Urothelium cell line (cell line): Measurements from ENCODE around the gene C19orf81.
A peak's percentile ranks its signal among the peaks of the same experiment; 100 is the strongest.

Source experiments
- DNase-seq: peaks from one replicate; pipeline ENCODE4 v3.0.0; 2011; ENCODE audit warnings: low spot score, mixed read lengths
- FAIRE-seq: peaks from 2 replicates; lab custom pipeline; 2011; peaks lifted over from hg19 to GRCh38; lab: Jason Lieb, UNC

Gene C19orf81

GRCh38 chr19:50676625-50677197 is 27.5 kb downstream of the C19orf81 start:
- DNase-seq (no peak), FAIRE-seq (no peak)

- DNase-seq (no peak), FAIRE-seq (no peak)
Measured at GRCh38 chr19:50677636-50678035, 28.4 kb downstream of the C19orf81 start.

- FAIRE-seq (no peak), DNase-seq (no peak)
Measured at GRCh38 chr19:50678323-50678722, 29.1 kb downstream of the C19orf81 start.

- FAIRE-seq = no peak
Measured at GRCh38 chr19:50679177-50680125, 30.2 kb downstream of the C19orf81 start.

GRCh38 chr19:50686310-50687032 is 37.2 kb downstream of the C19orf81 start:
- FAIRE-seq (no peak), DNase-seq (no peak)

More at GRCh38 chr19:50679177-50680125, 30.2 kb downstream of the C19orf81 start:
- peak; percentile 98 for DNase-seq

- DNase-seq = no peak
- FAIRE-seq = no peak
Measured at GRCh38 chr19:50688766-50689165, 39.5 kb downstream of the C19orf81 start.

GRCh38 chr19:50690439-50690838 is 41.2 kb downstream of the C19orf81 start:
- no peak for DNase-seq
- no peak for FAIRE-seq

GRCh38 chr19:50693064-50693975 is 44.1 kb downstream of the C19orf81 start:
- no peak for DNase-seq
- no peak for FAIRE-seq

- DNase-seq (no peak), FAIRE-seq (no peak)
Measured at GRCh38 chr19:50694815-50695145, 45.5 kb downstream of the C19orf81 start.

GRCh38 chr19:50695251-50696093 is 46.2 kb downstream of the C19orf81 start:
- DNase-seq (peak; percentile 71), FAIRE-seq (no peak)

- DNase-seq (no peak), FAIRE-seq (no peak)
Measured at GRCh38 chr19:50696094-50696483, 46.8 kb downstream of the C19orf81 start.

GRCh38 chr19:50697414-50698124 is 48.3 kb downstream of the C19orf81 start:
- DNase-seq (no peak), FAIRE-seq (no peak)

GRCh38 chr19:50701367-50701985 is 52.2 kb downstream of the C19orf81 start:
- DNase-seq = no peak
- no peak for FAIRE-seq

GRCh38 chr19:50702158-50702870 is 53.1 kb downstream of the C19orf81 start:
- DNase-seq (no peak), FAIRE-seq (no peak)

GRCh38 chr19:50702871-50703829 is 53.9 kb downstream of the C19orf81 start:
- FAIRE-seq (peak; percentile 27), DNase-seq (peak; percentile 58)

- FAIRE-seq (peak; percentile 27), DNase-seq (no peak)
Measured at GRCh38 chr19:50703915-50704796, 54.9 kb downstream of the C19orf81 start.
